Fibroblast of lung (primary cell): Measurements from ENCODE around the gene DUSP28. TPM values are rescaled to one million over a fixed set of nuclear protein-coding genes. Genes with fewer than 3 reads are reported as not detected.

ENCODE experiments used
- DNase-seq, 2 donors: peaks; one replicate each; pipeline versions ENCODE4 v3.0.0 to v3.0.0-alpha.2; 2010; ENCODE audit warnings: low read depth in 2 of 2
- H2AFZ ChIP-seq: 2 replicates; pipeline ENCODE4 v1.5.1; 2012; ENCODE audit warnings: low read length, control low read depth, inconsistent platforms
- H3K27ac ChIP-seq: 2 replicates; pipeline ENCODE4 v1.5.1; 2011; ENCODE audit warnings: low read length, control low read depth; ENCODE audit not compliant: insufficient read depth
- H3K27me3 ChIP-seq: 2 replicates; pipeline ENCODE4 v1.5.1; 2011; ENCODE audit warnings: mild to moderate bottlenecking, low read length; ENCODE audit not compliant: control insufficient read depth, insufficient read depth
- H3K36me3 ChIP-seq: 2 replicates; pipeline ENCODE4 v1.5.1; 2011; ENCODE audit warnings: low read length; ENCODE audit not compliant: control insufficient read depth, insufficient read depth
- H3K4me1 ChIP-seq: 2 replicates; pipeline ENCODE4 v1.5.1; 2011; ENCODE audit warnings: low read length; ENCODE audit not compliant: control insufficient read depth, insufficient read depth; ENCODE audit errors: extremely low read depth
- H3K4me2 ChIP-seq: 2 replicates; pipeline ENCODE4 v1.5.1; 2011; ENCODE audit warnings: low read length, control low read depth; ENCODE audit not compliant: insufficient read depth; ENCODE audit errors: extremely low read depth
- H3K4me3 ChIP-seq, 4 experiments: fragments of 200-600 bp in 1 of 4; sonication (generic) in 1 of 4; replicated peaks in 1 of 4; 2 replicates each; pipeline ENCODE4 v1.5.1; 2011 to 2016; ENCODE audit warnings: low read length in 4 of 4, low read depth in 3 of 4, mild to moderate bottlenecking in 3 of 4, control low read depth in 2 of 4, inconsistent platforms in 1 of 4, mixed read lengths in 1 of 4; ENCODE audit not compliant: insufficient read depth in 1 of 4; ENCODE audit errors: control extremely low read depth in 1 of 4
- H3K79me2 ChIP-seq: 2 replicates; pipeline ENCODE4 v1.5.1; 2012; ENCODE audit warnings: mild to moderate bottlenecking, low read length, inconsistent platforms; ENCODE audit not compliant: control insufficient read depth, insufficient read depth
- H3K9ac ChIP-seq: 2 replicates; pipeline ENCODE4 v1.5.1; 2011; ENCODE audit warnings: mild to moderate bottlenecking, low read length, control low read depth; ENCODE audit not compliant: insufficient read depth
- H3K9me3 ChIP-seq: 2 replicates; pipeline ENCODE4 v1.5.1; 2012; ENCODE audit warnings: low read depth, low read length; ENCODE audit not compliant: control insufficient read depth, insufficient read depth
- H4K20me1 ChIP-seq: 2 replicates; pipeline ENCODE4 v1.5.1; 2011; ENCODE audit warnings: low read length; ENCODE audit not compliant: control insufficient read depth, insufficient read depth; ENCODE audit errors: extremely low read depth
- EZH2 ChIP-seq: IDR thresholded peaks from 2 replicates; pipeline ENCODE4 v1.5.1; 2012; ENCODE audit warnings: low read length, control low read depth, mild to moderate bottlenecking; ENCODE audit errors: missing control alignments
- polyA plus RNA-seq, 2 donors: library from polyadenylated mRNA; depleted of rRNA in 1 of 2; stranded (reverse) in 1 of 2; unstranded in 1 of 2; fragments of >200 nt; gene quantifications; 2 replicates each; pipeline ENCODE4 v1.2.1, GENCODE V29; 2011 to 2012; ENCODE audit warnings: missing spikeins in 1 of 2
- total RNA-seq: library from RNA; depleted of rRNA; stranded (reverse); fragments of >200 nt; gene quantifications from 2 replicates; pipeline ENCODE4 v1.2.1, GENCODE V29; 2014
- TF ChIP-seq, protein P1 (sequence below), 2 donors: IDR thresholded peaks in 1 of 2; conservative IDR thresholded peaks in 1 of 2; 1 replicate in 1 of 2; 2 replicates in 1 of 2; pipeline ENCODE4 v1.5.1; 2011 to 2012; ENCODE audit warnings: low read length in 2 of 2, control low read depth in 1 of 2, inconsistent platforms in 1 of 2, low read depth in 1 of 2, mild to moderate bottlenecking in 1 of 2

DUSP28 gene
- total and polyA plus RNA-seq, 2 donors (not counting 1 experiment from before 2014, with no cell fraction given): 2.5 to 3.9 TPM

DNA sequence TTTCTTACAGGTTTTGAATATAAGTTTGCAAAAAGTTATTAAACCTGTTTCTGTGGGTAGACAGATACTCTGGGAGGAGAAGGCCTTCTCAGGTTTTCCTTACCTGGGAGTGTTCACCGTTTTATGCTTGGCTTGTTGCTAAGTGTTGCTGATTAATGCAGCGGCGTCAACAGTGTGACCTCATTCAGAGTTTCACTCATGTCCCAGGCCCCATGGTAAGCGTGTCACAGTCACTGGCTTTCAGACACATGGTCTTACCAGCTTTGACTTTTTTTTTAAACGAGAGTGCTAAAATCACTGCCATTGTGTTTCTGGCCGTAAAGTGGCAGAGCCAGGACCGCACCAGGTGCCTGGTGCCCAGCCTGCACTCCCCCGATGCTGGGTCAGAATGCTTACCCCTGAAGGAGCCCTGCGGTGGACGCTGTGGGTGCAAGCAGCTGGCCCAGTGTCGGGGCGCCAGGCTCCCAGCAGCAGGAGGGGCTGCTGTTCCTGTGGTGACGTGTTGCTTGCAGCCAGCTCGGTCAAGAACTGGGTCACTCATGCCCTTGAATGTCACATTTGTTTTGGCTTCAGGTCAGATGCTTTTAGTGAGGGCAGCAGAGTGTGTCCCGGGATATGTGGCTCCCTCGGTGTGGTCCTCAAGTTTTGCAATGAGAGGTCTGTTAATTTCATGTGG, 29.8 kb downstream of the DUSP28 start:
- no peak overlapping the region for H2AFZ ChIP-seq
- H3K36me3 ChIP-seq: peaks cover 8% of the 10 kb centered on the region
- H3K4me2 ChIP-seq: no peak overlapping the region
- no peak overlapping the region for H3K4me3 ChIP-seq
- H3K9me3 ChIP-seq: no peaks in the 10 kb centered on the region
- H3K27me3 ChIP-seq: no peaks in the 10 kb centered on the region
- H3K4me1 ChIP-seq: peaks cover 9% of the 10 kb centered on the region
- no peak overlapping the region for H3K9ac ChIP-seq
- TF ChIP-seq, protein P1, sequence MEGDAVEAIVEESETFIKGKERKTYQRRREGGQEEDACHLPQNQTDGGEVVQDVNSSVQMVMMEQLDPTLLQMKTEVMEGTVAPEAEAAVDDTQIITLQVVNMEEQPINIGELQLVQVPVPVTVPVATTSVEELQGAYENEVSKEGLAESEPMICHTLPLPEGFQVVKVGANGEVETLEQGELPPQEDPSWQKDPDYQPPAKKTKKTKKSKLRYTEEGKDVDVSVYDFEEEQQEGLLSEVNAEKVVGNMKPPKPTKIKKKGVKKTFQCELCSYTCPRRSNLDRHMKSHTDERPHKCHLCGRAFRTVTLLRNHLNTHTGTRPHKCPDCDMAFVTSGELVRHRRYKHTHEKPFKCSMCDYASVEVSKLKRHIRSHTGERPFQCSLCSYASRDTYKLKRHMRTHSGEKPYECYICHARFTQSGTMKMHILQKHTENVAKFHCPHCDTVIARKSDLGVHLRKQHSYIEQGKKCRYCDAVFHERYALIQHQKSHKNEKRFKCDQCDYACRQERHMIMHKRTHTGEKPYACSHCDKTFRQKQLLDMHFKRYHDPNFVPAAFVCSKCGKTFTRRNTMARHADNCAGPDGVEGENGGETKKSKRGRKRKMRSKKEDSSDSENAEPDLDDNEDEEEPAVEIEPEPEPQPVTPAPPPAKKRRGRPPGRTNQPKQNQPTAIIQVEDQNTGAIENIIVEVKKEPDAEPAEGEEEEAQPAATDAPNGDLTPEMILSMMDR (conservative IDR thresholded peaks at IDR 0.05 in 1 of 2, IDR thresholded peaks at IDR 0.05 in 1 of 2; ENCODE audit: low read depth in 1 of 2, low read length in 2 of 2): no peak
- no peak for TF ChIP-seq EZH2
- DNase-seq: no peak
- no peaks in the 10 kb centered on the region for H4K20me1 ChIP-seq
- no peak overlapping the region for H3K27ac ChIP-seq
- H3K79me2 ChIP-seq: peaks cover 33% of the 10 kb centered on the region

DNA sequence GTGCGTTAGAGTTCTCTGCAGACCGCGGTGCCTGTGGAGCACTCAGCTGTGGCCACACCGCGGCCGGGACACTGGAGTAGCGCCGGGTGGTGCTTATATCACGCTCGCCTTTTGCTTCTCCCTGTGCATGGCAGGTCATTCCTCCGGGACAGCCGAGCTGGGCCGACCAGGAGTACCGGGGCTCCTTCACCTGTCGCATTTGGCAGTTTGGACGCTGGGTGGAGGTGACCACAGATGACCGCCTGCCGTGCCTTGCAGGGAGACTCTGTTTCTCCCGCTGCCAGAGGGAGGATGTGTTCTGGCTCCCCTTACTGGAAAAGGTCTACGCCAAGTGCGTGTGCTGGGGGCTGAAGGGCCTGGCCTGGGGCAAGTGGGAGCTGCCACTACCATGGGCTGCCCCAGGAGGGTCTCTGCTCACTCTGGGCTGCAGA, 30.5 kb downstream of the DUSP28 start:
- Histone ChIP-seq H3K4me1 (peaks cover 4% of the 10 kb centered on the region), H2AFZ (no peak overlapping the region), H3K4me2 (no peak overlapping the region), H3K9ac (no peak overlapping the region), H3K79me2 (peaks cover 26% of the 10 kb centered on the region), H3K27ac (no peak overlapping the region), H3K4me3 (no peak overlapping the region), H4K20me1 (no peaks in the 10 kb centered on the region), H3K36me3 (peaks cover 9% of the 10 kb centered on the region), H3K27me3 (no peaks in the 10 kb centered on the region), H3K9me3 (no peaks in the 10 kb centered on the region)
- TF ChIP-seq, protein P1 (conservative IDR thresholded peaks at IDR 0.05 in 1 of 2, IDR thresholded peaks at IDR 0.05 in 1 of 2; ENCODE audit: low read depth in 1 of 2, low read length in 2 of 2): no peak
- TF ChIP-seq EZH2: no peak
- no peak for DNase-seq

GRCh38 chr2:240591226-240591625, 31.1 kb downstream of the DUSP28 start:
- Histone ChIP-seq H3K27ac (no peak overlapping the region), H3K4me1 (peaks cover 4% of the 10 kb centered on the region), H3K36me3 (peaks cover 9% of the 10 kb centered on the region), H3K27me3 (no peaks in the 10 kb centered on the region), H3K9me3 (no peaks in the 10 kb centered on the region), H3K4me2 (no peak overlapping the region), H4K20me1 (no peaks in the 10 kb centered on the region), H3K4me3 (no peak overlapping the region), H3K9ac (no peak overlapping the region), H3K79me2 (peaks cover 22% of the 10 kb centered on the region), H2AFZ (no peak overlapping the region)
- no peak for TF ChIP-seq EZH2
- TF ChIP-seq, protein P1 (conservative IDR thresholded peaks at IDR 0.05 in 1 of 2, IDR thresholded peaks at IDR 0.05 in 1 of 2; ENCODE audit: low read depth in 1 of 2, low read length in 2 of 2): no peak
- peak in 1 of 2 donors; percentile 59 for DNase-seq
